ELF-1 (cell line): ENCODE results near the gene BRD7.

Experiments used
- DNase-seq: peaks from one replicate; pipeline ENCODE4 v3.0.0-alpha.2; 2016; ENCODE audit warnings: low read depth, low spot score

BRD7 gene

DNA sequence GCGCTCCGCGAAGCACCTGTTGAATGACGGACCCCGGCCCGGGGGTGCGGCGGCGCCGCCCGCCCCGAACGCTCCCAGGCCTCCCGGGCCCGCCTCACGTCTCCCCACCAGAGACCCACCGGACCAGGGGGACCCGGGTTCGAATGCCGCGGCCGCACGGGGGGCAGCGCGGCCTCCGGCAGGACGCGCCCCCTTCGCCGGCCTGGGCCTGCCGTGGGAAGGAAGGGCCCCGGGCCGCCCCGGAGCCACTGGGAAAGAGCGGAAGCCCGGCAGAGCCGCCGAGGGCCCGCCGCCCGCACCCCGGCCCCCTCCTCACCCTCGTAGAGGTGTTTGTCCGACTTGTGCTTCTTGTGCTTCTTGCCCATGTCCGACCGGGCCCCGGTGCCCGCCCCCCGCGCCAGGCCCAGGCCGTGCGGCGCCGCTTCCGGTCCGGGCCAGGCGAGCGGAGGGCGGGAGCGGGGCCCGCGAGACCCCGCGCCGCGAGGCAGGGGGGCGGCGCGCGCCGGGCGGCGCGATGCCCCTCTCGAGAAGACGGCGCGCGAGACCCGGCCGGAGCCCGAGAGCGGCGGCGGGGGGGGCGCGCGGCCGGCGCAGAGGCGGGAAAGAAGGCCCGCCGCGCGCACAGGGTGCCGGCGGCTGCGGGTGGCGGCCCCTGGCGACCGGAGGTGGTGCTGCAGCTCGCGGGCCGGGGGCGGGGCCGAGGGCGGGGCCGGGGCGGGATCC lies at the start of gene BRD7:
BRD7 (minus strand) TSS at position 579 of the 723 bp plus-strand sequence; CDS start at position 365, 214 bp downstream.
- peak; percentile 45 for DNase-seq

DNA sequence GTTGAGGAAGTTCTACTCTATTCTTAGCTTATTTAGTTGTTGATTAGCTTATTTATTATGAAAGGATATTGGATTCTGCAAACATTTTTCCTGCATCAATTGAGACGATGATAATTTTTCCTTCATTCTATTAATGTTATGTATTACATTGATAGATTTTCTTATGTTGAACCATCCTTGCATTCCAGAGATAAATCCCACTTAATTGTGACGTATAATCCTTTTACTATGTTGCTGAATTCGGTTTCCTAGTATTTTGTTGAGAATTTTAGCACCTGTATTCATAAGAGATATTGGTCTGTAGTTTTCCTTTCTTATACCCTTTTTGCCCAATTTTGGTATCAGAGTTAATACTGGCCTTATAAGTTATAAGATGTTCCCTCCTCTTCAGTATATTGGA lies 47.6 kb upstream of the BRD7 start:
- no peak for DNase-seq

GRCh38 chr16:50414152-50414551 lies 45.4 kb upstream of the BRD7 start:
- no peak for DNase-seq

DNA sequence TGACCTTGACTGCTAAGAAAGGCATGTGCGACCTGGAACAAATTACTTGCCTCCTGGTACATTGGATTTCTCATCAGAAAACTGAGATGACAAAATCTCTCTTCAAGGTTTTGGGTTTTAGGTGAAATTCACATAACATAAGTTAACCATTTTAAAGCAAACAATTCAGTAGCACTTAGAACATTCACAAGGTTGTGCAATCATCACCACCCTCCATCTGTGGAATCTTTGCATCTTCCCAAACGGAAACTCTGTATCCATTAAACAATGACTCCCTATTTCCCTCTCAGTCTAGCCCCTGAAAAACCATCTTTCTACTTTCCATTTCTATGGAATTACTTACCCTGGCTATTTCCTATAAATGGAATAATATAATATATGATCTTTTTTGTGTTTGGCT lies 42.2 kb upstream of the BRD7 start:
- no peak for DNase-seq

DNA sequence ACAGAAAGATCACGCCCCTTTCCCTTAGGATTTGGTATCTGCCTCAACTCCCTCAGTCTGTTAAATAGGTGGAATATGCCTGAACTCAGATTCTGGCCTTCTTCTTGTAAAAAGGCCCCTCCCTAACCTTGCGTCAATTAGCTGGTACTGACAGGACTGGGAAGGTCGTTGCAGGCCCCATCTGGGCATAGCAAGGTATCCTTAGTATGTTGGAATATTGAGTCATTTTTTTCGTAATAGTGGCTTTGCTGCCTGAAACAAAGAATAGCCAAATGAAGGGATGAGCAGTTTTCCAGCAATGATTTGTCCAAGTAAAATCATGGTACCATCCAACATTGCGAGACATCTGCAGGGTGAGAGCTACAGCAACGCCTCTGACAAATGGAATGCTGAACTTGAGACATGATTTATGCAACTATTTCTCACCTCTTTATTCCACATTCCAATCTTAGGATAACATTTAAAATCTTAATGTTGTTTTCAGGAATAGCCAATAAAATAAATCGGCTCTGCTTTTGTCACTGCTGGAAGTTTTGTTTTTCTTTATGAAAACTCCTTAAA lies 39.3 kb upstream of the BRD7 start:
- no peak for DNase-seq

GRCh38 chr16:50407351-50407750 lies 38.6 kb upstream of the BRD7 start:
- DNase-seq = peak; percentile 26

DNA sequence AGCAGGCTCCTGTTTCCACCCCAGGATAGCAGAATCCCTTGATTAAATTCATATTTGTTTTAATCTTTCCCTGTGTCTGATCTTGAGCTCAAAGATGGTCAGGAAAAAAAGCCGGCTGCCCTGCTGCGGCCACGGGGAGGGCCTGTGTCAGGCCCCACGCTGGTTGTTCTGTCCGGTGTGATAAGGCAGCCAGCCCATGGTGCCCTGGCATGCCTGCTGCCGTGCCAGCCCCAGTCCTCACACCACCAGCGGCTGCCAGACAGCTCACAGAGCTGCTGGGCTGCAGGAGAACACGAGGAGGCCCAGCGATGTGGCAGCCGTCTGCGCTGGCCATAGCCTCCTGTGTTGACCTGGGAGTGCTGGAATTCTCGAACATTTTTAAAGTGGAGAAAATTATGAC lies 34.7 kb upstream of the BRD7 start:
- DNase-seq = no peak

DNA sequence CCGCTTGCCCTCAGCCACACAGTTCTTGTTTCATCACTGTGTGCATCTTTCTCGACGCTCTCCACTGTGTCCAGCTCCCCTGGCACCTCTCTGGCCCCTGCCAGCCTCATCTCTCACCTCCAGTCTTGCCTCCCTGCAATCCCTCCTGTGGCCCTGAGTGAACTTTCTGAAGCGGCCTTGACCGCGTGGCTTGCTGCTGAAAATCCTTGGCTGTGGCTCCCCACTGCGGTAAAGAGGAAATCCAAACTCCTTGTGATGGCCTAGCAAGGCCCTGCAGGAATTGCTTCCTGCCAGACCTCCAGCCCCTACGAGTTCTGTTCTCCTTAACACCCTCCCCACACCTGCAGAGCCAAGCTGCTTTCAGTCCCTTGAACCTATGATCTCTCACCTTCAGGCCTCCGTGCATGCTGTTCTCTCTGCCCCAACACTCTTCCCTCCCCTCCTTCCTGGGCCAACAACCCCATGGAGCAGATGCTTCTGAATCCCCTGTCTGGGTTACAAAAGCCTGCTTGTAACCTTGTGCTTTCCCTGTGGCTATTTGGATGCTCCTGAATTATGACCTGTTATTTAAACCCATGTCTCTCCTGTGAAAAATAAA lies 33.6 kb upstream of the BRD7 start:
- no peak for DNase-seq

- DNase-seq = no peak
Observed at GRCh38 chr16:50401355-50401754, 32.6 kb upstream of the BRD7 start.

DNA sequence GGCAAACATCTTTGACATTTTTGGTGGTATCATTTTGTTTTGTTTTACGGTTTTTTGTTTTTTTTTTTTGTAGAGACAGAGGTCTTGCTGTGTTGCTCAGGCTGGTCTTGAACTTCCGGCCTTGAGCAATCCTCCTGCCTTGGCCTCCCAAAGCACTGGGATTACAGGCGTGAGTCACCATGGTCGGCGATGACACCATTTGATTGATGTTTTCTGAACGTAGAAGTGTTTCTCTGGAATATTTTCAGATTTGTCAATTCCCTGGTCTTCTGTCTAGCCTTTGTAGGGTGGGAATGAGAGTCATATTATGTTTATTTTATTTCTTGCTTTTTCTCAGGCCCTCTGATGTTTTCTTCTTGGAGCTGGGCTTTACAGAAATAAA lies 32.2 kb upstream of the BRD7 start:
- no peak for DNase-seq

- no peak for DNase-seq
Observed at GRCh38 chr16:50400312-50400966, 31.7 kb upstream of the BRD7 start.

- no peak for DNase-seq
Observed at GRCh38 chr16:50399411-50399810, 30.6 kb upstream of the BRD7 start.

DNA sequence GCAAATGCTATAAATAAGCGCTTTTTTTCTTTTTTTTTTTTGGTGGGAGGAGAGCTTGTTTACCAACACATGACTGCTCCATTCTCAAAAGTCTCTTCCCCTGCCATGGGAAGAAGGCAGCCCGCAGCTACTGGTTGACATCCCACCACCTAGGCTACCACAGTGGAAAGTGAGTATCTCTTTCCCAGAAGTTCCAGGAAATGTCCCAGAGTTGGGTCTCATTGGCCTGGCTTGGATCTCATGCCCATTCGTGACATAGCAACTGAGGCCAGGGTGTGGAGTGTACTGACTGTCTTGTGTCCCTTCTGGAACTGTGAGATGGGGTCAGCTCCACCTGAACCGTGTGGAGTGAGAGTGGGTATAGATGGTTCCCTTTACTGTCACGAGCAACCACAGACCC lies 29.5 kb upstream of the BRD7 start:
- DNase-seq = no peak

GRCh38 chr16:50396761-50397535 lies 28.2 kb upstream of the BRD7 start:
- DNase-seq = peak; percentile 53

- DNase-seq = no peak
Observed at GRCh38 chr16:50395763-50396710, 27.2 kb upstream of the BRD7 start.

DNA sequence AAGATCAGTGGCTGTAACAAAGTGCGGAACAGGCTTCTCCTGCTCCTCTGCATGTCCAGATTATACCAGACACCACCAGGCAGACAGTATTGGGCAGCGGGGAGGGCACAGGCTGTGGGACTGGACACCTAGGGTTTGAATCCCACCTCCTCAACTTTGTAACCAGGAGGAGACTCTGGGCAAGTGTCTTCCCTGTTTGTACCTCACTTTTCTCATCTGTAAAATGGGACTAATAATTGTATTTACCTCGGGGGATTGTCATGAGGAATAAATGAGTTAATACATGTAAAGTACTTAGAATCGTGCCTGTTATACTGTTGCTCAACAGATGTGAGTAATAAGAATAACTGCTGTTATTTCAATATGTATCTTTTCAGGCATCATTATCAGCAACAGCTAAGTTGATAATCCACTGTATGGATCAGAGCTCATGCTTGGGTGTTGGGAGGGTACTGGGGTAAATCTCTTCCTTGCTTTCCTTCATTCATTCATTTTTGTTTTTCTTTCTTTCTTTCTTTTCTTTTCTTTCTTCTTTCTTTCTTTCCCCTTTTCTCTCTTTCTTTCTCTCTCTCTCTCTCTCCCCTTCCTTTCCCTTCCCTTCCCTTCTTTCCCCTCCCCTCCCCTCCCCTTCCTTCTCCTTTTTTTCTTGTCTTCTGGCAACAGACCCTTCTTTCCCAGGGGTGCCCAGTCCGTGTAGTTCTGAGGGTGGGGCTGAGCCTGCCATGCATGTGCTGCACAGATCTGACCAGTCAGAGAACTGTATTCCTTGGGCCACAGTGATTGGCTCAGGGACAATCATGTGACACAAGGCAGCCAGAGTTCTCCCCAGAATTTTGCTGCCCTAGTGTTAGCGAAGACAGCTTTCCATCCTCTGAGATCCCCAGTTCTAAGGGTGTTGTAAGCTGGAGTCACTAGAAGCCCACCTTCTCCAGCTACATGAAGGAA lies 25.3 kb upstream of the BRD7 start:
- no peak for DNase-seq

GRCh38 chr16:50393416-50393815 lies 24.6 kb upstream of the BRD7 start:
- no peak for DNase-seq

DNA sequence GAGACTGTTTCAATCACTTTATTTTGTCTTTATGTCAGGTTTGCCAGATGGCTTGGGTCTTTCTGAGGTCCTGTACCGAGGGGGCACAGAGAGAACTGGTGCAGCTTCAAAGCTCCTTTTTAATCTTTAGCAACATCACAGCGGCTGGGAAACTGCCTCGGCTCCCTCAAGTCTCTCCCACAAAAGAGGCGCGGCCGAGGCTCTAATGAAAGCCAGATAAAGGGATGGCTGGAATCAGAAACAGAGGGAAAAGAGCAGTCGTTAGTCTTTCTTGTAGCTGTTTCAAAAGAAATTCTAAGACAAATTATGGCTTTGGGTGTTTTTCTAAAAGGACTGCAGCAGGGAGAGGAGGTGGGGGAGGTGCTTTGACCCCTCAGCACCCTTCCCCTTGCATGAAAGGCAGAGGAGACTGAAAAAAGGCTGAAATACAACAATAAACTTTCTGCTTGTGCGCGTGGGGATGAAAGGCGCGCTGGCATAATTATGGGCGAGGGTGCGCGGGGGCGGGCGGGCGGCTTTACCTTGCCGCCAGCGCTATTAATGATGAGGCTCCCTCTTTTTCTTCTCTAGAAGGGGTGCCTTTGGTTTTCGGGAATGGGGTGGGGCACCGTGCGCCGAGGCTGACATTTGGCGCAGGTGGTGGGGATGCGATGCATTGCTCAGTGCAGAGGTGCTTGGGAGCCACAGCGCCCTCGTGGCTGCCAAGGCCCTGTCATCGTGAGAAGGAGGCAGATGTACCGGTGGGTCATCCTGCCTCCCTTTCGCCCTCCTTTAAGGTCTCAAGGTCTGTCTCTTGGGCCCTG lies 22.3 kb upstream of the BRD7 start:
- no peak for DNase-seq

- DNase-seq = no peak
Observed at GRCh38 chr16:50390371-50390771, 21.6 kb upstream of the BRD7 start.
